GM12872 (cell line): ENCODE measurements around the gene MRPL52.
A peak's percentile ranks its signal among the peaks of the same experiment; 100 is the strongest.

Experiments used
- CTCF ChIP-seq: IDR thresholded peaks from 3 replicates; pipeline ENCODE4 v1.5.1; 2011; ENCODE audit warnings: low read depth, mild to moderate bottlenecking, low read length, moderate library complexity; ENCODE audit not compliant: insufficient read depth

The MRPL52 gene

GRCh38 chr14:22844221-22845102, 14.8 kb downstream of the MRPL52 start:
- TF ChIP-seq CTCF: no peak

- TF ChIP-seq CTCF: no peak
These were observed 15.4 kb downstream of the MRPL52 start for GRCh38 chr14:22845103-22845394.

GRCh38 chr14:22845821-22846625, 16.3 kb downstream of the MRPL52 start:
- no peak for TF ChIP-seq CTCF

GRCh38 chr14:22846811-22847307, 17.2 kb downstream of the MRPL52 start:
- no peak for TF ChIP-seq CTCF

- peak; percentile 38 for TF ChIP-seq CTCF
These were observed 18.1 kb downstream of the MRPL52 start for GRCh38 chr14:22847661-22848341.

- TF ChIP-seq CTCF: no peak
These were observed 18.9 kb downstream of the MRPL52 start for GRCh38 chr14:22848351-22849164.
